Left ventricle myocardium inferior (tissue), 1 donor: Measurements from ENCODE around the gene SDHAF2. TPM values are rescaled to one million over a fixed set of nuclear protein-coding genes. Genes with fewer than 3 reads are reported as not detected.

Experiments used
- DNase-seq: peaks from one replicate; pipeline ENCODE4 v3.0.0-alpha.2; 2020
- H3K27ac ChIP-seq: fragments of 200-600 bp; replicated peaks from 2 replicates; pipeline ENCODE4 v1.8.0; 2021
- H3K27me3 ChIP-seq: fragments of 200-600 bp; 2 replicates; pipeline ENCODE4 v1.8.0; 2021; ENCODE audit warnings: low read depth
- H3K36me3 ChIP-seq: fragments of 200-600 bp; 2 replicates; pipeline ENCODE4 v1.8.0; 2021
- H3K4me1 ChIP-seq: fragments of 200-600 bp; 2 replicates; pipeline ENCODE4 v1.8.0; 2021
- H3K4me3 ChIP-seq: fragments of 200-600 bp; 2 replicates; pipeline ENCODE4 v1.8.0; 2021; ENCODE audit warnings: mild to moderate bottlenecking, moderate library complexity
- H3K9me3 ChIP-seq: fragments of 200-600 bp; replicated peaks from 2 replicates; pipeline ENCODE4 v1.8.0; 2021
- CTCF ChIP-seq: fragments of 200-600 bp; IDR thresholded peaks from 2 replicates; pipeline ENCODE4 v1.8.0; 2021; ENCODE audit warnings: antibody characterized with exemption, mild to moderate bottlenecking, borderline replicate concordance
- intact Hi-C: fragments of 100-400 bp; cut with micrococcal nuclease; formaldehyde crosslinking; loops from one replicate; pipeline ENCODE4 v1.11.0; 2022
- total RNA-seq: library from RNA; stranded (reverse); fragmentation: NEBNext Ultra II Directional; extraction: Animal tissue kit (Norgen Biotek cat#: 25700); gene quantifications from one replicate; pipeline ENCODE4 v1.2.1, GENCODE V29; 2021
- donor health status: DM: no; HTN: yes; CAD: no; lungs with severe emphysema.

The SDHAF2 gene
- total RNA-seq, 1 donor from 2014 or later, result 38.1 TPM

- Histone ChIP-seq H3K4me3 (no peak overlapping the region), H3K27ac (peak overlapping the region; percentile 76), H3K27me3 (no peaks in the 10 kb centered on the region), H3K36me3 (no peaks in the 10 kb centered on the region), H3K4me1 (peaks cover 46% of the 10 kb centered on the region), H3K9me3 (no peaks in the 10 kb centered on the region)
- intact Hi-C loops, result no loop called here
- TF ChIP-seq CTCF, result no peak
- peak; percentile 56 for DNase-seq
Measured at GRCh38 chr11:61494381-61494961, 64.5 kb downstream of the SDHAF2 start.

- Histone ChIP-seq H3K4me1 (peaks cover 31% of the 10 kb centered on the region), H3K27ac (peak overlapping the region; percentile 76), H3K36me3 (no peaks in the 10 kb centered on the region), H3K4me3 (no peak overlapping the region), H3K27me3 (no peaks in the 10 kb centered on the region), H3K9me3 (no peaks in the 10 kb centered on the region)
- no peak for DNase-seq
- TF ChIP-seq CTCF, result no peak
- intact Hi-C loops, result no loop called here
Measured at GRCh38 chr11:61495801-61496601, 66.1 kb downstream of the SDHAF2 start.

Other genes with a start within 250 kb of the SDHAF2 start
- gene PGA3, start 226.6 kb upstream of the SDHAF2 start, total RNA-seq, result 0.19 TPM
- gene PGA4, start 207.8 kb upstream of the SDHAF2 start, total RNA-seq, result 1.3 TPM
- not detected for gene PGA5, start 188.9 kb upstream of the SDHAF2 start, total RNA-seq
- 0.77 TPM for gene VWCE, start 134.8 kb upstream of the SDHAF2 start, total RNA-seq
- 128 TPM for gene DDB1, start 97.0 kb upstream of the SDHAF2 start, total RNA-seq
- gene TKFC, start 96.9 kb upstream of the SDHAF2 start, total RNA-seq, result 17.8 TPM
- gene CYB561A3, start 68.2 kb upstream of the SDHAF2 start, total RNA-seq, result 10.5 TPM
- gene TMEM138, start 67.8 kb upstream of the SDHAF2 start, total RNA-seq, result 20.9 TPM
- 4.9 TPM for gene TMEM216, start 37.5 kb upstream of the SDHAF2 start, total RNA-seq
- gene CPSF7, start 149 bp upstream of the SDHAF2 start, total RNA-seq, result 39.9 TPM
- 0.88 TPM for gene LRRC10B, start 78.6 kb downstream of the SDHAF2 start, total RNA-seq
- 18.9 TPM for gene SYT7, start 151.0 kb downstream of the SDHAF2 start, total RNA-seq